ENCODE data around the gene TSKU.

Gene TSKU

DNA sequence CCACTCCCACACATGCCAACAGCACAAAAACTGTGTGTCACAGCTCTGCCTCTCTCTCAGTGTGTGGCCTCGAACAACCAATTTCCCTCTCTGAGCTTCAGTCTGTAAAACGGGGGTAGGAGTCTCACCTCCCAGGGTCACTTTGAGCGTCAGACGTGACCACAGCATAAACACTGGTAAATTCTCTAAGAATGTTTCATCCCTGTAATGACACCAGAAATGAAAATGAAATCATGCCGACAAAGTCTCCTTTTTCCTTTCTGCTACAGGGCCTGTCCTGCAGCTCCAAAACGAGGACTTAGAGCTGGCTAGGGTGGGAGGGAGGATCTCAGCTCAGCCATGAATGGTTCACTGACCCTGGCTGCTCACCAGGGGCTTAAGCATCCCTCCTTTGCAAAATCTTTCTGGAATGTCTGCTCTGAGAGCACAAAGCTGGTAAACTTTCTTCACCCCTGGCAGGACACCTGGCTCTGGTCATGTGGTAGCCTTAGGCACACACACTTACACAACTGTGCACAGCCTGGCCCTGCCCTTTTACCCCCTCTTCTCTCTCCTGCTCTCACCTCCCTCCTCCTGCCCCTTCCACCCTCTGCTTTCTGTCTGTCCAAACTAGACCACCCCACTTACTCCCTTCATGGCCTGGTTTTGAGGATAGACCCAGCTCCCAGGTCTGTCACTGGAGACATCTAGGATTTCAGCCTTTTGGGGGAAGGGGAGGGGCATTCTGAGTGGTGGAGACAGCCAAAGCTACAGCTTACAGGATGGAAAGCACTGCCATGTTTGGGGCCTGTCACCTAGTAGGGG, 12.3 kb upstream of the TSKU start:
- DNase-seq (ENCODE audit: low read depth): peak; percentile 94

DNA sequence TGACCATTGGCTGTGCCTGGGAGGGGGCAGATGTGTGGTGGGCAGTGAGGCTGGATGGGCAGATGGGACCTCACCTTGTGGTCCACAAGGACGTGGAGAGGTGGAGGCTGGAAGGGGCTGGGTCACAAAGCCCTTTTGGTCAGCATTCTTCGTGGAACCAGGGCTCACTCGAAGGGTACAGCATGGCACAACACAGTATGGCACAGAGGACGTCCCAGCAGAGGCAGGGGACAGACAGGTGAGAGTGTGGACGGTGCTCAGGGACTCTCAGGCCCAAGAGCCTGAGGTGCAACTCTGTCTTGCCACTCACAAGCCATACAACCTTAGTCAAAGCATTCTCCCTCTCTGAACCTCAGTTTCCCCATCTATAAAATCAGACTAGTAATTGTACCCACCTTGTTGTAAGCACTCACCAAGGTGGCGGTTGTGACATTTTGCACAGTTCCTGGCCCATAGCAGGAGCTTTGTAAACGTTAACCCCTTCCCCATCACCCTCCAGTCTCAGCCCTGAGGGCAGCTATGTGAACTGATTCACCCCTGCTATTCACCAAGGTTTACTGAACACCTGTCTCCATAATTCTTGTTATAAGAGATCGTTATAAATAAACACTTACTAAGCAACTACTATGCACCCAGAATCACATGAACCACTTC, 11.6 kb upstream of the TSKU start:
- DNase-seq (ENCODE audit: low read depth): no peak

DNA sequence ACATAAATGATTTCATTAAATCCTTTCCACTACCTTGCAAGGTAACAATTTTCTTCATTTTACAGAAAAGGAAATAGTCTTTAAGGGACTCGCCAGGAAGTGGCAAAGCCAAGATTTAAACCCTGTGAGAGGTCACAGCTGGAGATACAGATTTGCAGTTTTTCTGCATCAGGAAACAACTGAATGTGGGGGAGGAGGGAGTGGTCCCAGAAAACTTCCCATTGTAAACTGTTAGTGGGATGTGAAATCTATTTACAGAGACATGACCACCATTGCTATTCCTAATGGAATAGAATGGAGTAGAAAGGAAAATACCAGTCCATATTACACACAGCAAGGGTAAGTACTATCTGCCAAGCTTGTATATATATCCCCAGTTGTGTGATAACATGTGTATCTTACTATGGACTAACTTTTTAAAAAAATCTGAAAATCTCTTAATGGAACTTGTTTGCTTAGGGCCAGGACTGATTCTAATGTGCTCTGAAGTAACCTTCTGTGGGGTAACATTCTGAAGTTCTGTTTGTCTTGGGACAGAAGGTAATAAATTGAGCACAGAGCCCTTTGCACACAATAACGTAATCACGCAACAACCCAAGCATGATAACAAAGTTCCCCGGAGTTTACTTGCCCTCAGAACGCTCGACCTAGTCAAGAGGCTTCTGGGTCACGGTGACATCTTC, 10.9 kb upstream of the TSKU start:
- no peak for DNase-seq (ENCODE audit: low read depth)

DNA sequence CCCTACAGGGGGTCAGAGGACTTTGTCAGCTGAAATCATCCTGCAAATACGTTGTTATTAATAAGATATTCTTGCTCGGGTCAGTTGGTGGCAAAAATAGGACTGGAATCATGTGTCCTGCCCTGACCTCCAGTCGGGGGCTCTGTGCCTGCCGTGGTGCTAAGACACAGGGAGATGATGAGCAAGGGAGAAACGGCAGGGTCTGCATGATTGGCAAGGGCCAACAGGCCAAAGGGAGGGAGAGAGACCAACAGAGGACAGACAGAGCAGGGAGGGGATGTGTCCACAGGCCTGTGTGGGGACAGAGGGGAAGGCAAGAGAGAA, 10.4 kb upstream of the TSKU start:
- no peak for DNase-seq (ENCODE audit: low read depth)

DNA sequence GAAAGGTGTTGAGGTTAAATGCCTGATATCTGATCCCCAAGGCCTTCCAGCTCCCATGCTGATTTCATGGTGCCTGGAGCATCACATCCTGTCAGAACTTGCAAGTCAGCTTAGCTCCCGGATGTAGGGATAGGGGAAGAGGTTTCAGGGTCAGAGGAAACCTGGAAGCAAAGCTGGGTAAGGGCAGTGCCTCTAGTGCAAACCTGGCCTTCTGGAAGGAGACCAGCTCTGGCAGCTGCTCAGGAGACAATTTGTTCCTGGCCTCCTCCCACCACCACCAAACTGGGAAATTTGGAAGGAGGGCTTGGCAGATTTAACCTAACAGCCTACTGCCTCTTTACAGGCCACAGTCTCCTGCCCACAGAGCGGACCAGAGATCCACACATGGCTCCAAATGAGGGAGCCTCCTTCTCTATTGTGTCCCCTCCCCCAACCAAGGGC, 9.2 kb upstream of the TSKU start:
- DNase-seq (ENCODE audit: low read depth): no peak

DNA sequence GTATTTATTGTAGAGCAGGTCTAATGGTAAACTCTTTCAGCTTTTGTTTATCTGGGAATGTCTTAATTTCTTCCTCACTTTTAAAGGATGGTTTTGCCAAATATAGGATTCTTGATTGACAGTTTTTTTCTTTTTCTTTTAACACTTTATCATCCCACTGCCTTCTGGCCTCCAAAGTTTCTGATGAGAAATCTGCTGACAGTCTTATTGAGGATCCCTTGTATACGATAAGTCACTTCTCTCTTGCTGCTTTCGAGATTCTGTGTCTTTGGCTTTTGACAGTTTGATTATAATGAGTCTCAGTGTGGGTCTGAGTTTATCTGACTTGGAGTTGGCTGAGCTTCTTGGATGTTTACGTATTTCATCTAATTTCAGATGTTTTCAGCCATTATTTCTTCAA, 6.7 kb upstream of the TSKU start:
- DNase-seq (ENCODE audit: low read depth): no peak

DNA sequence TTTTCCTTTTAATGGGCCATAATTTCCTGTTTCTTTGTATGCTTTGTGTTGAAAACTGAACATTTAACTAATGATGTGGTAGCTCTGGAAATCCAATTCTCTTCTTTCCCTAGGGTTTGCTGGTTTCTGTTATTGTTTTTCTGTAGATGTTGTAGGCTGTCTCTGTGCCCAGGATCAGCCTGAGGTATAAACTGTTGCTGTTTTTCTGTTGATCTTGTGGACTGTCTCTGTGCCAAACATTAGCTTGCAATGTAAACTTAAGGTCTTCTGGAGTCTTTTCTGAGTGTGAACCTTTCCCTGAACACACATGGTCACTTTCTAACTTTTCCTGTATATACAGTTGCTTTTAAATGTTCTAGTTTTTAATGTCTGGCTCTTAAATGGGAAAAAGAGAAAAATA, 5.9 kb upstream of the TSKU start:
- no peak for DNase-seq (ENCODE audit: low read depth)

DNA sequence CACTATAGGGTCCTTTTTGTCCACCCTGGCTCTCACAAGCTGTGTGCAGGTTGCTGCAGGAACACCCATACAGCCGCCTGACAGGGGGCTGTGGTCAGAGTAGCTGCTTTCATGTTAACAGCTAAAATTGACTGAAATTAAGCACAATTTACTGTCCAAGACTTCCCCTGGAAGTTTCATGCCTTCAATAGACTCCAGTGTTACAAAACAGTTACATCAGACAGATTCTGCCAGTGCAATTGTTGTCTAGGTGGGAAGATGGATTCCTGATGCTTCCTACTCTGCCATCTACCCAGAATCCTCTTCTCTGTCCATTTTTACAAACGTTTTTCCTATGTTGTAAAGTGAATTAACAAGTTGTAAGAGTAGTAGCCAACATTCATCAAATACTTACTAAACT, 5.3 kb upstream of the TSKU start:
- DNase-seq (ENCODE audit: low read depth): no peak

DNA sequence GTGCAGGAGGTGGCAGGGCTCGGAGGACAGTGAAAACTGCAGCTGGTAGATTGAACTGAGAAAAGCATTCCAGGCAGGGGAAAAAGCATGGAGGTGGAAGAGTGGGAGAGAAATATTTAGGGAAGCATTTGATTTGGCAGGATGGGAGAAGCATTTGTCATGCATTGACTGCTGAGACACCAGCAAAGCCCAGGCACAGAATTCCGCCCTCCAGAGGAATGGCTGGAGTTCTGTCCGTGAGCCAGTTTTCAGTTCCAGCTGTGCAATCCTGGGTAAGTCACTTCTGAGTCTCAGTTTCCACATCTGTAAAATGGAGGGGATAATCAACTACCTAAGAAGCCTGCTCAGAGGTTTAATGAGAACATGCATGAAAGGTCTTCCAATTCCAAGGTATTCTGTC, 4.3 kb upstream of the TSKU start:
- no peak for DNase-seq (ENCODE audit: low read depth)

DNA sequence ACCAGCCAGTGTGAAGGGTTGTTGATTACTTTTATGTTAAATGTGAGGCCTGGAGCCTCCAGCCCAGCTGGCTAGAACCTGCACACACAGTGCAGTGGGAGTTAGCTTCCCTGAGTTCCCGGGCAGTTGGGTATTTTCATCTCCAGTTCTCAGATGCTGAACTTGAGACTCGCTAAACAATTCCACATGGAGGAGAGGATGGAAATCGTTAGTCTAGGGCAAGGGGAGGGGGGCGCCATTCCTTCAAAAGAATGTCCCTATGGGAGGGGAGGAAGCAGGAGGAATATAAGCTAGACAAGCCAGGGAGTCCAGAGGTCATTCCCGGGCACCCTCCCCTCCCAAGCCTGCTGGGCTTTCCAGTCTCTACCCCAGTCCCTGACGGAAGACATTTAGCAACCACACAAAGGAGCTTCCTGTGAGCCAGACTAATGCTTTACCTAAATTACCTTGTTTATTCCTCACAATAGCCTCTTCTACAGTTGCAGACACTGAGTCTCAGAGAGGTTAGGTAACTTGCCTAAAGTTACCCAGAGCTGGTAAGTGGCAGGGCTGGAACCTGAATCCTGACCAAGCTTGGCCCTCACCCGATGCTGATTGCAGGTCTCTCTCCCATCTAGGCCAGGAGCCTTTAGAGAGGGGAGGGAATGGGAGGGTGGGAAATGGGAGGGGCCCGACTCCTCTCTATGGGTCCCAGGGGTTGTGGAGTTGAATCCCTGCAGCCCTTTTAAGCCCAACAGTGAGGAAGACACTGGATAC, 1.9 kb upstream of the TSKU start:
- DNase-seq (ENCODE audit: low read depth): no peak

DNA sequence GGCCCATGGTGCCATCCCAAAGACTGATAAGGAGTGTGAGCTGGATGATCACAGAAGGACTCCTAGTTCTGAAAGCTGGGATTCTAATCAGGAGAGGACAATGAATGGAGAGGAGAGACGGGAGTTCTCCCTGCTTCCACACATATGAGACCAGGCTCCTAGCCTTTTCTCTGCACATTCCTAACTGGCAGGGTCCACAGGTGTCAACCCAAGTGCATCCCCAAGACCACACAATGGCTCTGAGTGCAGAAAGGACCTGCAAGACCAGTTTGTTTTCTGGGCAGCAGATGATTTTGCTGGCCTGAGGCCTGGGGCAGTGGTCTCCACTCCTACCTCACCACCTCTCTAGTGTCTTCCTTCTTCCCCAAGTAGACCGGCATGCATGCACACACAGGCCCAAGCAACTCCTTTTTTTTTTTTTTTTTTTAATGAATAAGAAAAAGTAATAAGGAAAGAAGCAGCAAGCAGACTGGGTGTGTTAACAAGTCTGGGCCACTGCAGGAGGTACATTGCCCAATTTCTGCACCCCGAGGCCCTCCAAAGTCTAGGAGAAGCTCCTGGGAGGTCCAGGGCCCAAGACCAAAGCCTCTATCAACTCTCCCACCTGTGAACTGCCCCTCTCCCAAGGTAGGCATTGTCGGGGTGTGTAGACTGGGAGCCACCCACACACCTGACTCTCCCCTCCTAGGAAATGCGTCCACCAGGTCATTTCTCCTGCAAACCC, 1.2 kb upstream of the TSKU start:
- no peak for DNase-seq (ENCODE audit: low read depth)

DNA sequence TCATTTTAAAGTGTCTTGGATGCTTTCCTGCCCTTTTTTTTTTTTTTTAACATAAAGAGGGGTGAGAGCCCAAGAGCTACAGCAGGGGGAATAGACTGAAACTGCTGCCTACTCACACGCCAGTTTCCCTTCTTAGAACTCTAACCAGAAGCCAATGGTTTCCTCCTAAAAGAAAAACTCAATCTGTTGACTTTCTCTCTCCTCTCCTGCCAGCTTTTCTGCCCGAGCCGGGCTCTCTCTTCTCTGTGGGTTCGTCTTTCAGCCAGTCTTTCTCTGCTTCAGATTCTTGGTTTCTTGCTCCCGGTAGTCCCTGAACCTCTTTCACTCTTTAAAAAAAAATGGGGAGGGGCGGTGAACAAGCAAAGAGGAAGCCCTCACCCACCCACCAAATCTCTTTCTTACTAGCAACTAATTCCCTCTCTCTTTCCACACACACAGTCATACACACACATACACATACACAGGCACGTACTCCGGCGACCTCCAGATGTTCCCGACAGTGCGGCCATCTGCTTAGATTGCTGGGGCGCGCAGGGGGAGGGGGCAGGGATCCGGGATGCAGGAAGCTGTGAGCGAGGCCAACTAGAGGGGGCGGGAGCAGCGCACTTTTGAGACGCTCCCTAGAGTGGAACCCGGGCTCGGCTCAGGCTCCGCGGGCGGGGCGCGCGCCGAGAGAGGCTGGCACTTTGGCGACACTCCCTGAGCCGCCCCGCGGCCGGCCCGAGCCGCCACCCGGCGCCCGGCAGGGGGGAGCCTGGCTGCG, 444 bp upstream of the TSKU start:
- DNase-seq (ENCODE audit: low read depth): peak; percentile 82

DNA sequence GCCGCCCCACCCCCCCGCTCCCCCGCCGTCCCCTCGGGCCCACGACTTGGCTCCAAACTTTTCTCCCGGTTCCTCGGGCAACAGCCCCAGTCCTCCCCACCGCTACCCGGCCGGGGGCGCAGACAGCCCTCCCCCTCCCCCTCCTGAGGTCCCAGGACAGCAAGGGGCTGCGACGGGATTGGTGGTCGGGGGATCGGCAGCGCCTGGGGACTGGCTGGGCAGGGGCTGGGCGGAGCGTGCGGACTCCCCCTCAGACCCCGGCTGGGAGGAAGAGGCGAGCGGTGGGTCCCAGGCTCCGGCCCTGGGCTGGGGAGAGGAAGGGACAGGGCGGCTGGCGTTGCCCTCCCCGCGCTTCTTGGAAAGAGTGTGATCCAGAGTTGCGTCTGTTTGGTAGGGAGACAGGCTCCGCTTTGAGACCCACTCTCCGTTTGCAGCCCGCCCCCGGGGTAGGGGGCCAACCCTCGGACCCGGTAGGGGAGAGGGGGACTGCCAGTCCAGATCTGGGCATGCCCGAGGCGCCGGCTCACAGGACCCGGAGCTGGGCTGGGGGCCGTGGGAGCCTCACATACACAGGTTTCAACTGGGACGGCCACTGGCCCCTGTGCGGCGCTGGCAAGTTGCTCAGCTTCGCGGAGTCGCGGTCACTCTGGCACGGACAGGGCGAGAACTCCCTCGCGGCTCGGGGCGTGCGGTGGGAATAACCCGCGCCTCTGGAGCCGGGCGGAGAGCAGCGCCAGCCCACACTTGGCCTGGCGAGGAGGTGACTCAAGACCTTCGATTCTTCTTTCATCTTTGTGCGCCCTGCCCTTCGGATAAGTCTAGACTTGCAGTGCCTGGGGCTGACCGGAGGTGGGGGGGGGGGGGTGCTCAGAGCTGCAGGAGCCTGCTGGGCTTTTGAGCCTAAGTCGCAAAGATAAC, 999 bp downstream of the TSKU start:
- DNase-seq (ENCODE audit: low read depth): no peak

DNA sequence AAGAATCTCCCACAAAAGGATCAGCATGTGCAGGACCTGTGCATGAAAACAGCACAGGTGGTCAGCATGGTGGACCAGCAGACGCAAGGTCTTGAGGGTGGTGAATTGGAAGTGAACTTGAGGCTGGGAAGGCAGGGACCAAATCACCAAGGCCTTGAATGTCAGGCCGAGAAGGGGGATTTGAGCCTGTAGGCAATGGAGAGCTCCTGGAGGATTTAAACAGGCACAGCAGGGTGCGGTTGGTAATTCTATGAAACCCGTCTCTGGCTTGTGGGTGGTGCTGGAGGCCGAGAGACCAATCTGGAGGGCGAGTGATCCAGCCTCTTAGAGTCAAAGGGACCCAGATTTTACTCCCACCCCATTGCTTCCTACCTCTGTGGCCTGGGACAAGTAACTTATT, 2.4 kb downstream of the TSKU start:
- no peak for DNase-seq (ENCODE audit: low read depth)

DNA sequence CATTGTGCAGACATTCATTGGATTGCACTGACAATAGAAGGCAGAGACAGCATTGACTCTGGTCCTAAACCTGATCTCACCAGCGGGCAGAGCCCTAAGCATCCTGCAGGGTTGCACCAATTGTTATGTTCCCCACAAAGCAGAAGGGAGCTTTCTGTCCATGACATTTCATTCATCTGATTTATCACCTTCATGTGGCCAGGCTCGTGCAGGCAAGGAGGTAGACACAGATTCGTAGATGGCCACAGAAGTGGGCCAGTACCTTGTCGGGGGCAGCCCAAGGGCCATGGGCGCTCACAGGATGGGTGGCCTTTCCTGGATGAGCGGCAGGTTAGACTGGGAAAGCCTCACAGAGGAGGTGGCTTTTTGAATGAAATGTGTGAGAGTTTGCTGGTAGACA, 2.9 kb downstream of the TSKU start:
- DNase-seq (ENCODE audit: low read depth): no peak

DNA sequence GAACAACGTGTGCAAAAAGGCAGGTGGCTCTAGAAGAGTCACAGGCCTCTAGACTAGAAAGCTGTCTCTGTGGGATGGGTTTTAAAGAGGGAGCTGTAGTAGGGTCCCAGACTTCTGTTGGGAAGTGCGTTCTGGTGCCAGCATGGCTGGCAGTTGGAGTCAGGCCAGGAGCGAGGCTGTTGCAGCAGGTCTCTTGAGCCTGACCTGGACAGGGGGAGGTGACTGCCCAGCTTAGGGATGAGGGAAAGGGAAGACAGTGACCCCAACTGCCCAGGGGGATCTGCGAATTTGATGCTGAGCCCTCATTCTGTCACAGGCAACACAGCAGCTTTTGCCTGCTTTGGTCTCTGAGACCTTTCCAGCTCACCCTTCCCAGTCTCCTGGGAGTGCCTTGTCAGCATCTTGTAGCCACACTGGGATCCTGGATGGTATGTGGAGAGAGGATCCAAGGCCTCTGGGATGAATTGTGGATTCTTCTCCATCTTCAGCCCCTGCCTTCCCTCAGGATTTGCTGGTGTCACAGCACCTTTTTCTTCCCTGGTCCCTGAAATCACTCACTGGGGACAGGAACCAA, 3.4 kb downstream of the TSKU start:
- no peak for DNase-seq (ENCODE audit: low read depth)

DNA sequence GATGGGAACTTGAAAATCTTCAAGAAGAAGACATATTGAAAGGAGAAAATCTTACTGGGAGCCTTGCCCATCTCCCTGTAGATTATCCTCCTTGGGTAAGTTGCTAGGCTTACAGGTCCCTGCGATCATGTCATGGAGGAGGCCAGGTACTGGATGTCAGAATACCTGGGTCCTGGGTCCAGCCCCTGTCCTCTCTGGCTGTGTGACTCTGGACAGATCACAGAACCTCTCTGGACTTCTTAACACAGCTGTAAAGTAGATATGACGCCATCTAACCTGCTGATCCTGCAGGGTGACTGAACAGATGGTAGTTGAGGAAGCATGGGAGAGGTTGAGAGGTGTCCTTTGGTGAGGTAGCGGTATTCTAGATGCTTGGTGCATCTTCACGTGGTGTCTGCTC, 4.1 kb downstream of the TSKU start:
- no peak for DNase-seq (ENCODE audit: low read depth)

DNA sequence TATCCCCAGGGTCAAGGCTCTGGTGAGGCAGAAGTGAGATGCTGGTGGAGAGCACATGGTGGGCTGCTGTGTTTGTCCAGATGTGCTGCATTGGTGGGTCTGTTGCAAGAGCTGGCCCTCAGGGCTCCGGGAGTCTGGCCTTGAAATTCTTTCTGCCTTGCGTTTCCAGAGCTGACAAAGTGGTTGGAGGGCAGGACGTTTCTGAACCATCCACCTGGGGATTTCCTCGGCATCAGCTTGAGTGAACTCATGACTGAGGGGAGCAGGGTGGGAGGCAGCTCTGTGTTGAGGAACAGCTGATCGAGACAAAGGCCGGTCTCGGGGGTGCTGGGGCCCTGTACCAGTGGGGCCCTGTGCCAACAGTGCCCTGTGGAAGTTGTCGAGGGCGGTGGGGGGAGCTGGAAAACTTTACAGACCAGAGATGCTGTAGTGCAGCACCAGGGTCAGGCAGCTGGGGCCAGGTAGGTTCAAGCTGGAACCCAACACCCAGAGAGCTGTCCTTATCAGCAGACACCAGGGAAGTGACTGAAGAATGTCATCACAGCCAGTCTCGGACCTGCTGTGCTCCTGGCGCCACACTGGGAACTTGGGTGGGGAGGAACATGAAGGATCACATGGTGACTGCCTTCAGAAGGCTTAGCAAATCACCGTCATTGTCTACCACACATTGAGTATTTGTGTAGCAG, 4.9 kb downstream of the TSKU start:
- peak; percentile 48 for DNase-seq (ENCODE audit: low read depth)
